Right renal pelvis (tissue), 4 donors: ENCODE measurements around the gene RGS12. TPM values are rescaled to one million over a fixed set of nuclear protein-coding genes. Genes with fewer than 3 reads are reported as not detected.

Source experiments
- DNase-seq, 4 donors: peaks; one replicate each; pipeline ENCODE4 v3.0.0-alpha.2; 2013; ENCODE audit warnings: low read depth in 4 of 4, low spot score in 3 of 4, missing footprints in 1 of 4
- polyA plus RNA-seq, 4 donors: library from polyadenylated mRNA; unstranded; fragments of 120-200 nt; gene quantifications; one replicate each; pipeline ENCODE4 v1.2.1, GENCODE V29; 2013; ENCODE audit not compliant: insufficient read length in 4 of 4

Gene RGS12
- polyA plus RNA-seq, 4 donors = 36.3 to 49.6 (median 42.8) TPM

DNA sequence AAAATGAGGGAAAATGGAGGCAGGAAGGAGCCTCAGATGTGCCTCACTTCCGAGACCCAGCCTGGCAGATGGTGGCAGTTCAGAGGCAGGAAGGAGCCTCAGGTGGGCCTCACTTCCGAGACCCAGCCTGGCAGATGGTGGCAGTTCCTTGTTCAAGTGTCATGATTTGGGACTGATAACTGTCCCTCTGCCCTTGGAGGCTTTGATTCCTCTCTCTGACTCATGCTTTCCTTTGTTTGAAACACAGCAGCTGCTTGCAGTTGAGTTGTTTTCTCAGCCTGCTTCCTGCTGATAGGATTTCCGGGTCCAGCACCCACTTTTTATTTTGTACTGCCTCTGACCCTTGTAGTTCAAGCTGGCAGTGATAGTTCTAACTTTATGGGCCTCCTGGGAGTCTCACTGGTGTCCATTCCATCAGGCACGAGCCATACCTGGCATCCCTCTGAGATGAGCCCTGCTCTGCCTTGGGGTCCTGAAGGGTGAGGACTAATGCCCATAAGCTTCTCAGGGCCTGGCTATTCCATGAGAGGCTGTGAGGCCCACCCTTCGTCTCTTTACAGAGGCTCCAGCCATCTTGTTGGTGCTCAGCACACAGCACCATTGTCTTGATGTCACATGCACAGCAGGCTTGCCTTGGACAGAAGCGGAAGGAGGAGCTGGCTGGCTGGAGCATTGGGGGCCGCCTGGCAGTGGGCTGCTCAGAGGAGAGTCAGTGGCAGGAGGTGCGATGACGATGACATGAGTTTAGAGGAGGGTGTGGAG, 13.0 kb downstream of the RGS12 start:
- DNase-seq = no peak

DNA sequence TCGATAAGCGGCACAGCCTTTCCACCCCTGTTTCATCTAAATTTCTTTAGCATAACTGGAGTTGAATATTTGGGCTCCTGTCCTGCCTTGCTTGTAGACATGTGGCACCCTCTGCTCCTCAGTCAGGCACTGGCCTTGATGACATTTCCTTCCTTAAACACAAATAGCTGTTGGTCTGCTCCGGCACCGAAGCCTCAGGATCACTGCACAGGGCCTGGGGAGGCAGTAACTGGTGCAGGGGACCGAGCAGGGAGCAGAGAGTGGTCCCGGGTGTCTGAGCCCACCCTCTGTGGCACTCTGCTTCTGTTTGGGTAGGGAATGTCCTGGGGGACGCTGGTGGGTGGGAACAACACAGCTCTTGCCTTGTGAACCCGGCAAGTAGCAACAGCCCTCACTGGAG, 13.6 kb downstream of the RGS12 start:
- DNase-seq = no peak

DNA sequence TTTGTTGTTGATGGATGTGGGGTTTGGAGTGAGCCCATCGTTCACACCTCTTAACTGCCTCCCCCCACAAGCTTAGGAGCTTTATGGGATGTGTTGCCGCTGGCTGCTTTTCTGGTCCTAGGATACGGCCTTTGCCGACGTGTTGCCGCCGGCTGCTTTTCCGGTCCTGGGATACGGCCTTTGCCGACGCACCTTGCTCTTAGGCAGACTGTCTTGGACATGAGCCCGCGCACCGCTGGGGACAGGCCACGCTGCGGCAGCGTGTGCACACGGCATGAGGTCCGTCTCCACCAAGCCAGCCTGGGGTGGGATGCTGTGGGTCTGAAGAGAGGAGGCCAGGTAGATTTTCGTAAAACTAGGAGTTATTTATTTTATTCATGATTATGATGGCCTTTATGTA, 14.2 kb downstream of the RGS12 start:
- no peak for DNase-seq

DNA sequence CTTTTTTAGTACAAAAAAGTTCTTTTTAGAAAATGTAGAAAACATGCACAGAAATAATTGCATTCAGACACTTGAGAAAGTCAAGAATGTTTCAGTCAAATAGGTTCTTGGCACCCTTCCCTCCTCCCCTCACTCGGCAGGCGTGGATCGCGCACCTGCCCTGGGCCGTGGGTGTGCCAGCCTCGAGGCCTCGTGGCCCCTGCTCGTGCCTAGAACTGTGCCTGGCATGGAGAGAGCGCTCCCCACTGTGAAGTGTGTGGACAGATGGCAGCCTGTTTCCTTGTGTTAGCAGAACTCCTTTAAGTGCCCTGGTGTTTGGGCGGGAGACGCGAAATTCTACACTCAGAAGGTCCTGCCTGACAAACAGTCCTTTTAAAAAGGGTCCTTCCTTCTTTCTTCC, 14.7 kb downstream of the RGS12 start:
- DNase-seq = no peak

DNA sequence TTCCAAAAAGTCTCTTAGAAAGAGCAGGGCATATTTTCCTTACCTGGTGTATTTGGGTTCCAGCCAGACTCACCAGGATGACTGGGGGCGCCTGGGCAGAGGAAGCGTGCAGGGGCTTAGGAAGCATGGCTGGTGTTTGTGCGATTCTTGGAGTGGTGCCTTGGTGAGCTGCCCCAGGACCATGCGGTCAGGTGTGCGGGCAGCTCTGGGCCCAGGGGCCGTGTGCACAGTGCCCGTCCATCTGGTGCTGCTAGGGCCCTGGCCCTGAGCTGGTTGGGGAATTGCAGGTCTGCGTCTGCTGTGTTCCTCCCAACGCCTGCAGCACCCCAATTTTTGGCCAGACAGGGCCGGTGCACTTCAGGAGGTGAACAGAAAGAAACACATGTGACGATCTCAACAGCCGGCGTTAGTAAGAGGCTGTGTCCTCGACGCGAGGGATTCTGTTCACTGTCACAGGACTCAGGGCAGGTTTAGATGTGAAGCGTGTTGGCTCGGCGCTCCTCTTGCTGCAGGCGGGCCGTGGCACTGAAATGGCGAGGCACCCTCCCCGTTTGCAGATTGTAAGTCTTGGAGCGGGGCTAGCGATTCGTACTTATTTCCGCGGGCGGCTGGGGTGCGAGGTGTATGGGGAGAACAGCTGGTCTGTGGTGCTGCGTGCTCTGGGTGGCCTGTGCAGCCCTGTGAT, 15.2 kb downstream of the RGS12 start:
- no peak for DNase-seq

DNA sequence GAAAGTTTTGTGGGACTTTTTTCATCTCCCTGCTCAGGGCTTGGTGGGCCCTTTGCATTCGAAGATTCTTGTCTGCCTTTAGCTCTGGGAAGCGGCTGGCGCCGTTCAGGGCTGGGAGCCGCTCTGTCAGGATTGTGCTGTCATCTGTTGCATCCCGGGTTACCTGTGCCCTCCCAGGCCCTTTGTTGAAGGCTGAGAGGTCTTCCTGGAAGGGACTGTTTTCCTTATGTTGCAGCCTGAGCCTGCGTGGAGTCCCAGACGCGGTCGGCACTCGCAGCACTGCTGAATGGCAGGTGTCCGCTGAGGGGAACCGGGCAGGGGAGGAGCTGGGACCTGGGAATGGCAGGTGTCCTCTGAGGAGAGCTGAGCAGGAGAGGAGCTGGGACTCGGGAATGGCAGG, 15.9 kb downstream of the RGS12 start:
- no peak for DNase-seq

DNA sequence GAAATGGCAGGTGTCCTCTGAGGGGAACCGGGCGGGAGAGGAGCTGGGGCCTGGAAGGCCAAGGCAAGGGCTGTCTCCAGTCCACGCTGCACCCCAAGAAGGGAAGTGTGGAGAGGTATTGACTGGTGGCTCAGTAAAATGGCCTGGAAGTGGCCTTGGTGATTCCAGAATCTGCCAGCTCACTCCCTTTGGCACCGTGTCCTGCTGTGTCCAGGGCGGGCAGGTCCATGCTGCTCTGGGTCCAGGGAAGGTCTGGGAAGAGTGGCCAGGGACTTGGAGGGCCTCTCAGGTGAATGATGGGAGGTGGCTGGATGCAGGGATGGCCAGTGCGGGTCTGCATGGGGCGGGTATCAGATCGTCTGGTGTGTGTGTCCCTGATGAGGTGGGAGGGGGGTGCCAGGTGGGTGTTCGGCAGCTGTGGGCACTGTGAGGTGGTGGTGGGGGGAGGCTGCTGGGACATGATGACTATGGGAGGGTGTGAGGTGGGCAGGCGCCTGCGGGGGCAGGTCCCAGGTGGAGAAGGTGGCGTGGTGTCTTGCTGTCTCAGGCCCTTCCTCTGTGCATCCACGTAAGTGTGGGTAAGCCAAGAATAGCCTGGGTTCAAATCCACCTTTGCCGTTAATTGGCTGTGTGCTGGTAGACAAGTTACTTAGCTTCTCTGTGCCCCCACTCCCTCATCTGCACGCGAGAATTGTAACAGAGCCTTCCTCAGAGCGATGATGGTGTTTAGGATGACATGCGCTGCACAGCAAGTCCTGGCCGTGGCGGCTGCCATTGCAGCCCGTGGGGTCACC, 17.7 kb downstream of the RGS12 start:
- DNase-seq = no peak

DNA sequence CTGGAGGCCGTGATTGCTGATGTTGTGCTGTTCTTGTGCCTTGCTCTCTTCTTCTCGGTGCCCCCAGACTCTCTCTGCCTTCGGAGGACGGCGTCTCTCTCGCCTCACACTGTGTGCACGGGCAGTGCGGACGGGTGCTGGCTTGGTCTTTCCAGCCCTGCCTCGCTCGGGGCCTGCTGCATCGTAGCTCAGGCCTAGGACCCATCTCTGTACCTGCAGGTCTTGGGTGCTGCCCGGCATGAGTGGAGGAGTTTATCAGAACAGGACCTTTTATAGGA, 18.2 kb downstream of the RGS12 start:
- DNase-seq = no peak

DNA sequence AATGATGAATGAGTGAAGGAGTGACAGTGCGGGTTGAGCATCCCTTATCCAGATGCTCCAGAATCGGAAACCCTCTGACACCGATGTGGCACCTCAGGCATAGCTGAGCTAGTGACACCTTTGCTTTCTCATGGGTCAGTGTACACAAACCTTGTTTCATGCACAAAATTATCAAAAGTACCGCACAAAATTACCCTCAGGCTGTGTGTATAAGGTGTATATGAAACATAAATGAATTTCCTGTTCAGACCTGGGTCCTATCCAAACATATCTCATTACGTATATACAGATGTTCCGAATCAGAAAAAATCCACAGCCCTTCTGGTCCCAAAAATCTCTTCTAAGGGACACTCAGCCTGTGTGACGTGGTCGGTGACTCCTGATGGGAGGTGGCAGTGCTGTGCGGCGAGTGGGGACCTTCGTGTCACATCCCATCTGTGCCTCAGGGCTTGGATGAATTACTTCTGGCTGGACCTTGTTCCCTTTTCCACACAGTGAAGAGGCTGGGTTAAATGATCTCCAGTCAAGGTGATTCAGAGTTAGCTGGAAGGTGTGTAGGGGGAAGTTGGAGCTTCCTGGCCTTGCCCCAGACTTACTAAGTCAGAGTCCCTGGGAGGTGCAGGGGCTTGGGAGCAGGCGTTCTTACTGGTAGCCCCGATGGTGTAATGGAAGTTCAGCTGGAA, 18.8 kb downstream of the RGS12 start:
- no peak for DNase-seq

DNA sequence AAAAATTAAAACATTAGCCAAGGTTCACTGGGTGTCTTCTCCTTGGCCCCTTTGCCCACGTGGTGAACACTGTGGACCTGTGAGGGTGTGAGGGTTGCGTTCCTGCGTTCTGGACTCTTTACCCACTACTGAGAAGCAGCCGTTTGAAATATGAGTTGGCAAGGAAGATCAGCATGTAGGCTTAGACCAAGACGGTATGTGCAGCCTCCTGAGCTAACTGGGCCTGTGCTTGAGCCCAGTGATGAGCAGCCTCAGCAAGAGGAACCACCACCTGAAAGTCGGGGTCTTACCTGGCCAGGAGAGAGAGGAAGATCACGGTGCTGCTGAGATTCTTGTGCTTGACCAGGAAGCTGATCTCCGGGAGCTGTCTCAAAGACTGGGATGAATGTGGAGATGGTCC, 19.5 kb downstream of the RGS12 start:
- no peak for DNase-seq

DNA sequence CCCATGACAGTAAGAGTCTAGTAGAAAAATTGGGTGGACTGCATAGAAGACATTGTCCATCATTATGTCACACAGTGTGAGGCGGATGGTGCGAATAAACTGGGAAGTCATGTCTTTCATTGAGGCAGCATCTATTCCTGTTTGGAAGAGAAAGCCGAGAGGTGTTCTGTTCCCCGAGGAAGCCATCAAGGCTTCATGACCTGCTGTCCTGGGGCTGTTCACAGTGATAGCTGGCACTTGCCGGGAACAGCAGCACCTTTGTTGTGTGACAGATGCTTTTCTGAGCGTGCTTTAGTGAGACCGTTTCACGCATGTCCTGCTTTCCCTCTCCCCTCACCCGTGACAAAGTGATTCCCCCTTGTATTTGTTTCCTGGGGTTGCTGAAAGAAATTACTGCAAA, 20.3 kb downstream of the RGS12 start:
- DNase-seq = no peak

DNA sequence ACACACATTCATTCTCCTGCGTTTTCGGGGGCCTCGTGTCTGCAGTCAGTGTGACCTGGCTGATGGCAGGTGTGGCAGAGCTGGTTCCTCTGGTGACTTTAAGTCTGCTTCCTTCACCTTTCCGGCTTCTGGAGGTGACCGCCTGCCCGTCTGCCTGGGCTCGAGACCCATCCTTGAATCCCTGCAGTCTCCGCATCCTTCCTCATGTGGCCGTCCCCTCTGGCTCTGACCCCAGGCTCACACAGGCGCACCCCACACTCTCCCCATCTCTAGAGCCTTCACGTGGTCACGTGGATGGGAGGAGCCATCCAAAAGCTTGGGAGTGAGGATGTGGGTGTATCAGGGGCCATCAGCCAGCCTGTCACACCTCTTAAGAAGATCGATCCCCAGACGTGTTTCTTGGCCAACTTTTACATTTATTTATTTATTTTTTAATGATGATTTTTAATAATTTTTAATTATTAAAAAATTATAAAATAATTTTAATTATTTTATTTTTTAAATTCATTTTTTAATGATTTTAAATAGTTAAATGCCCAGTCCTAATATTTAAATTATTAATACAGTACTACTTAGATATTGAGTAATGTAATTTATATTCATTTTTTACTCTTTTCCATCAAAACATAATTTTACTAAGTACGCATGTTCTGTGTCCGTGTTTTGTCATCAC, 20.9 kb downstream of the RGS12 start:
- DNase-seq = no peak

DNA sequence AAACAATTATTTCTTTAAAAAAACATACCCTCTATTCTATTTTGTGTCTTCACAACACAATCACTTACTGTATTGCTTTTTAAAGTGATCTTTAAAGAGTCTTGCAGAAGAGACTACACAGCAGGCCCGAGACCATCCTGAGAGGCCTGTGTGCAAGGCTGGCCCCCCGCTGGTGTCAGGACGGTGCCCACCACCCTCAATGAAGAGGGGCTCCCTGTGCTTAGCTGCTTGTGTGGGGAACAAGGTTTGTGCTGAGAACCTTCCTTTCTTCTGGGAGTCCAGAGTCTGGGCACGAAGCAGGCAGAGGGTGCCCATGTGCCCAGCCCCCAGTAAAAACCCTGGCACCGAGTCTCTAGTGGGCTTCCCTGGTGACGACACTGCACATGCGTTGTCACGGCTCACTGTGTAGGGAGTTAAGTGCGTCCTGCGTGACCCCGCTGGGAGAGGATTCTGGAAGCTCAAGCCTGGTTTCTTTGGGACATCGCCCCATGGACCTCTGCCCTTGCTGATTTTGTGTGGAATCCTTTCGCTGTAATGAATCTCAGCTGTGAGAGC, 22.0 kb downstream of the RGS12 start:
- DNase-seq = no peak

DNA sequence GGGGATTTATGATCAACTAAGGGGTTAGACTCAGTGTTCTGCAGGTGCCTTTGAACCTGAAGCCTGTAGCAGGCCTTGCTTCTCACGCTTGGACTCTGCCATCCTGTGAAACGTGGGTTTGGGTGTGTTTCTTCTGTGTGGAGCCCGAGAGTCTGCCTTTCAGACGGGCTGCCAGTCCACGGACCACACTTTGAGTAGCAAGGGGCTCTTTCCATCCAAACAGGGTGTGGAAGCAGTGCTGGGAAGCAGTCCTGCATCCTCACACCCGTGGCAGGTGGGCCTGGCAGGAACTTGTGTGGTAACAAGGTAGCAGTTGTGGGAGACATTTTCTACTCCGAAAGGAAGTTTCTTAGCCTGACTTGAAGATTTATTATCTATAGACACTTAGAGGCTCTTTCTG, 22.7 kb downstream of the RGS12 start:
- no peak for DNase-seq

DNA sequence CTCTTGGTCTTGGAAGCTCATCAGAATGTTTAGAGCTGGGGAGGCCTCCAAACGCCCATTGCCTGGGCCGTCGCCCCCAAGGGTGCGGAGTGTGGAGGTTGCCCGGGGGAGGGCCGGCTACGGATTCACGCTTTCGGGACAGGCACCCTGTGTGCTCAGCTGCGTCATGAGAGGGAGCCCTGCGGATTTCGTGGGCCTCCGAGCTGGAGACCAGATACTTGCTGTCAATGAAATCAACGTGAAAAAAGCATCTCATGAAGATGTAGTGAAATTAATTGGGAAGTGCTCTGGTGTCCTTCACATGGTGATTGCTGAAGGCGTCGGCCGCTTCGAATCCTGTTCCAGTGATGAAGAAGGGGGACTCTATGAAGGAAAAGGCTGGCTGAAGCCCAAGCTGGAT, 23.3 kb downstream of the RGS12 start:
- DNase-seq = no peak

DNA sequence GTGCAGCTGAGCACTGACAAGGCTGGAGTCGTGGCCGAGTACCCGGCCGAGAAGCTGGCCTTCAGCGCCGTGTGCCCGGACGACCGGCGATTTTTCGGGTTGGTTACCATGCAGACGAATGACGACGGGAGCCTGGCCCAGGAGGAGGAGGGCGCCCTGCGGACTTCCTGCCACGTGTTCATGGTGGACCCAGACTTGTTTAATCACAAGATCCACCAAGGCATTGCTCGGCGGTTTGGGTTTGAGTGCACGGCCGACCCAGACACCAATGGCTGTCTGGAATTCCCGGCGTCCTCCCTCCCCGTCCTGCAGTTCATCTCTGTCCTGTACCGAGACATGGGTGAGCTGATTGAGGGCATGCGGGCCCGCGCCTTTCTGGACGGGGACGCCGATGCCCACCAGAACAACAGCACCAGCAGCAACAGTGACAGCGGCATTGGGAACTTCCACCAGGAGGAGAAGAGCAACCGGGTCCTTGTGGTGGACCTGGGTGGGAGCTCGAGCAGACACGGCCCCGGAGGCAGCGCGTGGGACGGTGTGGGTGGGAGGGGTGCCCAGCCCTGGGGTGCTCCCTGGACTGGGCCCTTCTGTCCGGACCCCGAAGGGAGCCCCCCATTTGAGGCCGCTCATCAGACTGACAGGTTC, 24.3 kb downstream of the RGS12 start:
- DNase-seq = no peak

DNA sequence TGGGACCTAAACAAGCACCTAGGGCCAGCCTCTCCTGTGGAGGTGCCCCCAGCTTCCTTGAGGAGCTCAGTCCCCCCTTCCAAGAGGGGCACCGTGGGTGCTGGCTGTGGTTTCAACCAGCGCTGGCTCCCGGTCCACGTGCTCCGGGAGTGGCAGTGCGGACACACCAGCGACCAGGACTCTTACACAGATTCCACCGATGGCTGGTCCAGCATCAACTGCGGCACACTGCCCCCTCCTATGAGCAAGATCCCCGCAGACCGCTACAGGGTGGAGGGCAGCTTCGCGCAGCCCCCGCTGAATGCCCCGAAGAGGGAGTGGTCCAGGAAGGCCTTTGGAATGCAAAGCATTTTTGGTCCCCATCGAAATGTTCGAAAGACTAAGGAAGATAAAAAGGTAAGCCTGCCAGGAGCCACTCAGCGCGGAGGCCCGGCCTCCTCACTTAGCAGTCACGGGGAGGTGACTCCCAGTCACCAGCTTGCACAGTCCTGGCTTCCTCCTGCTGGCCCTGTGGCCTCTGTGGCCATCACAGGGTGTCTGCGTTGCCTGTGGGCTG, 24.9 kb downstream of the RGS12 start:
- DNase-seq = no peak

DNA sequence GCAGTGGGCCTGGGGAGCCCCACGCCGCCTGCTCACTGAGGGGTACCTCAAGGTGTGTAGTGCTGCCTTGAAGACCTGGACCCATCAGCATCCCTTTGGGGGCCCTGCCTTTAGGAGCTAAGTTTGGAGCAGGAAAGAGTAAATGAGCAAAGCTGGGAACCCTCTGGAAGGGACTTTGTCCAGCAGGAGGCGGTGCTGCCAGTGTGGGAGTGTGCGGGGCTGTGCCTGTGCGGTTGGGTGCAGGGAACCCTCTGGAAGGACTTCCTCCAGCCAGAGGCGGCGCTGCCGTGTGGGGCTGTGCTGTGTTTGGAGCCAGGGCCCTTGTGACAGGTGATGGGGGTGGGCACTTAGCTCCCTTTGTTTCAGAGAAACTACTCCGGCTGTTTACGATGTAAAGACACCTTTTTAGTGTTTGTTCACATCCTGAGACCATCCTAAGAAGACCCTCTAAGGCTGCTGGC, 25.8 kb downstream of the RGS12 start:
- no peak for DNase-seq

DNA sequence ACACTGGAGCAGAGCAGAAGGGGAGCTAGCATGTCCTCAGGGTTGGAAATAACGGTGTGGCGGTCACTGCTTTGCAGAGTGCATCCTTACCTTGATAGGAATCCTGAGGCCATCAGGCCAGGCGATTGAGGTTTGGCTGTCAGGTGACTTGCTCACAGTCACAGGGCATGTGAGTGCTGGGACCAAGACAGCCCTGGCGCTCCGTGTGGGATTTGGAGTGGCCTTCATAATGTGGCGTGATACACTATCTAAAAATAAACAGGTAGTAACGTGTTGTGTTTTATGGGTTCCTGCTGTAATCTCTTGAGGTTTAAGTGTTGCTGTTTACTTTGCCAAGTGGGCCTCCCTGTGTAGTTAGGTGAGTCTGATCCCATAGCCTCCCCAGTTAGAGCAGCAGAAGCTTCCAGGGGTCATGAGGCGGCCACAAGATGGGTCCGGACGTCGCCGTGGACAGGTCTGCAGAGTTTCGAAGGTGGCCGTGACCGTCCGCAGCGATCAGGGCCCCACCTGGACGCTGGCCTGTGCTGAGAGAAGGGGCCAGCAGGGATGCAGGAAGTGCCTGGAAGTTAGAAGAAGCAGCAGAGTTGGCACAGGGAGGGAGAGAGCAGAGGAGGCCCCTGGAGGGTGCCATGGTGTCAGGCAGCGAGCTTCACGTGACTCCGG, 27.7 kb downstream of the RGS12 start:
- no peak for DNase-seq
